DLD1 (cell line): ENCODE data around the gene ZBTB7C.
"Not testable (repeated sequence)": the region's sequence is repeated elsewhere in the genome, so short reads cannot be mapped to it uniquely, and the experiment has no call there.

ENCODE experiments used
- in situ Hi-C: cut with HindIII; loops from 2 replicates; pipeline ENCODE4 v1.10.0; 2017; ENCODE audit warnings: low sequenced_read_pairs

Gene ZBTB7C

DNA sequence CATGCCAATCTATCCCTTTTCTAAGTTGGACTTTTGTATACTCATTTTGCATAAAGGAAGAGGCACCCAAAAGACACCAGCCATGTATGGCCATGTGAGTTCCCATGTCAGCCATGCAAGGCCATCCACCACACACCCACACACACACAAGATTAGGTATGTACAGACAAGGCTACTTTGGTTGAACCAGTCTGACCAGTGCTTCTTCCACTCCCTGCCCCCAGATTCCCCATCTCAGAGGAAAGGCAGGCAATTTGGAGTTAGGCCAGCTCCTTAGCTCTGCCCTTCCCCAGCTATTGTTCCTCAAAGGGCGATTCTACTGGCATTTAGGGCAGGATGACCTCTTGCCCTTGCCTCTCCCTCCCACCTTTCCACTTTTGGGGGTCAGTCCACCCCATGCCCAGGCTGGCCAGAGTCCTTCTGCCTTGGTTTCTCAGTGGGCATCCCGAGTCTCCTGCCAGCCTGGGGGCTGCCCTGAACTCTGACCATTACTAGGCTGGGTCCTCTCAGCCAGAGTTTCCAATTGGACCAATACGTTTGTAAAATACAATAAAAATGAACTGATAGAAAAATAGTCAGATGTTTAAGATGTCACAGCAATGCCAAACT, 101.1 kb downstream of the ZBTB7C start:
- in situ Hi-C loops, result no loop called here

DNA sequence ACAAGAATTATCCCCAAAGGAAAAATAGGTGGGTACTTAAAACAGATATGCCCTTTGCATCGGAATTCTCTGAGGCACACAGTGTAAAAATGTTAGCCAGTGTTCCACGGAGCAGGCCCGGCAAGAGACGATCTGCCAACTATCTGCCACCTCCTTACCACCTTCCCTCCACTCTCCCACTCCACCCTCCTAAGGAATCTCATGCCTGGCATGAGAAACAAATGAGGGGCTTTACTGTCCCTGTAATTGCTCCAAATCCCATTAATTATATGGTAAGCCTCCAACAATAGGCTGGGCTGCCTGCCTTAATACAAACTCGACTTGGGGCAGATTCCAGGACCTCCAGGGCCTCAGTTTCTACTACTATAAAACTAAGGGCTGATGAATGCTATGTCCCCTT, 102.3 kb downstream of the ZBTB7C start:
- in situ Hi-C loops, result no loop called here

DNA sequence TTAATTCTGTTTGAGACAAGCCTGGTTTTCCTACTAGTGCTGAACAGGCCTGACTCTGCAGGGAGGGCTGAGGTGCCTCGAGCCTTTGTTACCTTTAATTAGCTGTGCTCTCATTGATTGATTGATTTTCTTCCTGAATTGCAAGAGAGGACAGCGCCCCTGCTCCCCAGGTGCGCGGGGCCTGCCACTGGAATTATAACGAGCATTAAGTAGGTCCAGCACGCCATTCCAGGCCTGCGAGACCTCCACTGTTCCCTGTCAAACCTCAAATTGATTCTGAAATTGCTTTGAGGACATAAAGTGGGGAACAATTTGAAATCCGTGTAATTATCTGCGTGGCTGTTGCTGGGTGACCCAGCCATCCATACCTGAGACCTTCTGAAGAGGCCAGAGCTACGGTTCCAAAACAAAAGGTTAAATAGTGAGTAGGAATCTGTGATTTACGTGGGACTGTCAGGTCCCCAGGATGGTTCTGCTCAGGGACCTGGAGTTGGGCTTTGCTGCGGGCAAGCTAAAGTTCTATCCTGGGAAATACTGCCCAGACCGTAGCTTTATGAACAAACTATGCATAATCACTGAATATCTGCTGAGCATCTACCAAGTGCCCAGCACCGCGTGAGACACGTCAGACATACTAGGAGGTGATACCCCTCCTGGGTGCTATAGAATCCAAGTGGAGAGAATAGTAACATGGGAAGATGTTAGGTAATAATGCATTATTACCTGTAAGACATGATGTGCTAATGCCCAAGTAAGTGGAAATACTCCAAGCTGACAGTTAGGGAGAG, 104.1 kb downstream of the ZBTB7C start:
- in situ Hi-C loops, result no loop called here

DNA sequence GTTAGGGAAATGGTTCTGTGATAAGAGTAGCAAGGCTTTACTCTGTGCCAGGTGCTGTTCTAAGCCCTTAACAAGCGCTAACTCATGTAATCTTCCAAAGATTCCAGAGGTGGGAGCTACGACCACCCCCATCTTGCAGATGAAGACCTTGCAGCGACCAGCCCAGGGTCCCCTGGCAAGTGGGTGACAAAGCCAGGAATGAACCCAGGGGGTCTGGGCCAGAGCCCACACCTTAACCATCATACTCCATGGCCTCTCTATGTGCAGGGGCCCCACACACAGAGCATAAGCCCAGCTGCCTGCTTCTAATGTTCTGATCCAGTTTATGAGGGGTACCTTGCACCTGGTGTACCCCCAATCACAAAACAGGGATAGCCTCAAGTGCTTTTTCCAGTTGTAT, 105.3 kb downstream of the ZBTB7C start:
- in situ Hi-C loops, result no loop called here

DNA sequence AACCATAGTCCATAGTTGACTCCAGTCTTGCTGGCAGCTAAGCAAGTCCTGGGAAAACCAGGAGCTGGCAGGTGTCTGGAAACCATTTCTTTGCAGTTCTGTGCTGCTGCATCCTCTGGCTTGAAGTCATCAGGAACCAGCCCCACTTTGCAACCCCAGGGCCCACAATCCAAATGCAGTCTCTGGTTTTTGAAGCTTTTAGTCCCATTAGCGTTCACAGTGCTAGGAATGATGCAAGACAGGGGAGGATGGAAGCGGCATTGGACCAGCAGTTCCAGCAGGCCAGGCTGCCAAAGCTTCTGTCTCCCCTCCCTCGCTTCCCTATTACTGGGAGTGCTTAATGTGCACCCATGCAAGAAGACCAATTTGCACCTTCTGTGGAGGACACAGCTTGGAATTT, 106.4 kb downstream of the ZBTB7C start:
- in situ Hi-C loops, result no loop called here

DNA sequence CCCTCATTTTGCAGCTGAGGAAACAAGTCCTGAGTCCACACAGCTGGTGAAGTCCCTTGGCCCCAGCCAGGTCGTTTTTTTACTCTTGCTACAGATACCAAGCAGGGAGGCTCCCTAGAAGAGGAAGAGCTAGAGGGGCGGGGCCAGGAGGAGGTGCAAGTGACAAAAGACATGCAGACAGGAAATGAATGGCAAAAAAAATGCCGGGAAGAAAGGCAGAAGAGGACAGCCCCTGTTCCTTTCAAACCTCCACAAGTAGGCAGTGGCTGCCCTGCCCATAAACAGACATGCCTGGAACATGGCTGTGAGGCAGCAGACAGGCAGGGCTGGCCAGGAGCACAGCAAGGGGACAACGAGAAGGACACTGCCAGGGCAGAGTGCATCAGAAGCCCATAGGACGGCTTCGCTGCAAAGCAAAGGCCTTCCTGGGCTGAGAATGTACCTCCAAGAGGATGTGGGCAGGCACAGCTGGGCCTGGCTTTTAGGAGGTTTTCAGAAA, 108.7 kb downstream of the ZBTB7C start:
- in situ Hi-C loops, result no loop called here

DNA sequence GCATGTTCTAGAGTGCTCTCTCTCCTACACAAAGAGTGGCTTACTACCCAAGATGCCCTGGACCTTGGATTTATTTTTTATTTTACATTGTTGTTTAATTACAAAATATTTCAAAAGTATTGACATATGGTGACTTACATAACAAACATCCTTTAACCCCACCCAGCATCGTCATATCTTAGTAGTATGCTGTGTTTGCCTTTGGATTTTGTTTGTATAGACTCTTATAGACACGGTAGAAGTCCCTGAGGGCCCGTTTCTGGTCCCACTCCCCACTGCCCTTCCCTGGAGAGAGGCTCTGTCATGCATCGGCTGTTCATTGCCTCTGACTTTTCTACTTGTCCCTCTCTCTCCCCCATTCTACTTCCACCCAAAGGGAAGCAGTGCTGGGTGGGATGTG, 112.0 kb downstream of the ZBTB7C start:
- in situ Hi-C loops, result no loop called here

DNA sequence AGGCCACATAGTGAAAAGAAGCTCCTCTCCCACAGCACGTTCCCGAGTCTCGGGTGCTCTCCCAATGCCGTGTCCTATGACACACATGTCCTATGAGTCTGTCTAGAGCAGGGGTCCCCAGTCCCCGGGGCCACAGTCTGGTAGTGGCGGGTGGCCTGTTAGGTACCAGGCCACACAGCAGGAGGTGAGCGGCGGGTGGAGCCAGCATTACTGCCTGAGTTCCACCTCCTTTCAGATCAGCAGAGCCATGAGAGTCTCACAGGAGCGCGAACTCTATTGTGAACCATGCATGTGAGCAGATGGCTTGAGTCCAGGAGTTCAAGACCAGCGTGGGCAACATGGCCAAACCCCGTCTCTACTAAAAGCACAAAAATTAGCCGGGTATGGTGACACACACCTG, 112.6 kb downstream of the ZBTB7C start:
- in situ Hi-C loops, result no loop called here

DNA sequence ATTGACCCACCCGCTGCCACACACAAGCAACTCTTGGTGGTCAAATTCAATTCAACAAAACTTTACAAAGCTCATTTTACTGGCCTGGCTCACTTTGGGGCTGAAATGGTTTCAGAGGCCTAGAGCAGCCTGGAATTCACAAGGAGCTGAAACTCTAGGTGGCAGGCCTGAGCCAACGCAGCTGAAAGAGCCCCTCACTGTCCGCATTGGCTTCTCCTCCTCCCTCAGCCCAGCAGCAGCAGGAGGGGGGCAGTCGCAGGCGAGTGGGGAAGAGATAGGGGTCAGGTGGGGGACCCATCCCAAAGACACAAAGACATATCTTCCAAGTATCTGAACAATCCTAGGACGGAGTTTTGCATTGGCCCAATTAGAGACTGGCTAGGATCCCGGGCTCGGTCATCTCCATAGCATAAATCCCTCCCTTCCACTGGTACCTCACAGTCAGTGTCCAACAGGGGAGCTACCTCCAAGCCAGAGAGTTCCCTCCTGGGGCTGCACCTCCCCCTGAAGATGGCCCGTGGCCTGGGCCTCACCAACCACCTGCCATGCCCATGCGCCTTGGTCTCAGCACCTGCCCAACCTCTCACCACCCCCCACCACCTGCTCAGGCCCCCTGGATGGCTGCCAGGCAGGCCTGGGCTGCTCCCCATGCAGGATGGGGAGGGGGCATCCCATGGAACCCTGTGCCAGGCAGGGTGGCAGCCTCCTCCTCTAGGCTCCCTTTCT, 113.4 kb downstream of the ZBTB7C start:
- in situ Hi-C loops, result no loop called here

DNA sequence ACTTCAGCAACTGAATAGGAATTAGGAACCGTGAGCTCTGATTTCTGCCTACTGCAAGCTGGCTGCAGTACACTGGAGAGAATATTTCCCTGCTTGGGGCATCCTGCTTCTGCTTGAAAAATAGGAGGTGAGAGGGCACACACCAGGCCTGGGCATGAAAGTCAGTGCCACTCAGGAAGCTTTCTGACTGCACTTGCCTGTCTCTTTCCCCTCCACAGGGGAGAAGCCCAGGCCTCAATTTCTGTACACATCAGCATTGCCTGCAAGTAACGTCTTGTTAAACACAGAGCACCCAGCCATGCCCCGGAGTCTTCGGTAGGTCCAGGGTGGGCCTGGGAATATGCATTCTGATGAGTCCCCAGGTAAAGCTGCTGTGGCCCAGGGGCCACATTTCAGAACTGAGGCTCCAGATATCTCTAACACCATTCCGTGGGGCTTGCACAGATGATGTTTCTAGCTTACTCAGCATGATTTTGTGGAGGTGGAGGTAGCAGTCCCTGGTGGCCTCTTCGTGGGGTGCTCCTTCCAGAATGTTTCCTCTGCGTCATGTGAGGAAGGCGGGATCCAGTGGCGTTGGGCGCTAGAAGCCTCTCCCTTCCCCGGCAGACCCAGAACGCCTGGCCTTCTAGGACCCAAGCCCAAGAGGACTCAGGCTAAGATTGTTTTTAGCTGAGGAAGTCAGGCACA, 114.1 kb downstream of the ZBTB7C start:
- in situ Hi-C loops, result no loop called here

DNA sequence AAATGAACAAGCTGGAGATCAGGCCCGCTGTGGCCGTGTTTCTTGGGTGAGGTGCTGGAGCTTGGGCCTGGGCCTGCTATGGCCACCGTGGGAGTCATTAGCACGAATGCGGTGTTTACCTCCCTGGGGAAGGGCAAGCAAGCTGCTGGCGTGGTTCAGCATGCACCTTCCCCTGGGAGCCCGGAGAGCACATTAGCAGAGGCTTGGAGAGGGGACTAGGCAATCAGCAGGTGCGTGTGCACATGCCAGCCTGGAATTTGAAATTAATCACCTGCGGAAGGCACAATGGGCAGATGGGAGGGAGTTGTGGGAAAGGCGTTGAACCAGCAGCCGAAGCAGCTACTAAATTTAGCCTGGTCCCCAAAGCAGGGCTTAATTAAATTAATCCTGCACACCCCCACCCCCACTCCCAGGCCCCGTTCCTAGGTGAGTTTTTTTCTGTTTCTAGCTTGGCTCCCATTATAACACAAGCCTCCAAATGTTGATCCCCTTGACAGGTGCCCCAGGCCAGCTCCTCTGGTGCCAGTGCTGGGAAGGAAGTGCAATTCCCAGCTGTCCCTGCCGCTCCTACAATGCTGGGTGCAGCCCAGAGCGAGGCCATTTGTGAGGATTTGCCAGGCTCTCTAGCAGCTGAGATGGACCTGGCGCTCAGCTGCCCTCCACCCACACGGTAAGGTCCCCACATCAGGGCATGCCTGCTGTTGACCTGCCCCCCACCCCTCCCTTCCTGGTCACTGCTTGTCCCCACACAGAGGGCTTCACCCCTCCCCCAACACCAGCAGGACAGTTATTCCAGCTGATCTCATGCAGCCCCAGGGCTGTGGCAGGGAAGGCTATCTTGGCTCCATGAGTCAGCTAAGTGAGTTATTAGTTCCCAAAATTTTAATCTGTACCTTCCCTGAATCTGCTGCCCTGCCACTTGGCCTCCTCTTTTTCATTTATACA, 115.0 kb downstream of the ZBTB7C start:
- in situ Hi-C loops, result no loop called here

DNA sequence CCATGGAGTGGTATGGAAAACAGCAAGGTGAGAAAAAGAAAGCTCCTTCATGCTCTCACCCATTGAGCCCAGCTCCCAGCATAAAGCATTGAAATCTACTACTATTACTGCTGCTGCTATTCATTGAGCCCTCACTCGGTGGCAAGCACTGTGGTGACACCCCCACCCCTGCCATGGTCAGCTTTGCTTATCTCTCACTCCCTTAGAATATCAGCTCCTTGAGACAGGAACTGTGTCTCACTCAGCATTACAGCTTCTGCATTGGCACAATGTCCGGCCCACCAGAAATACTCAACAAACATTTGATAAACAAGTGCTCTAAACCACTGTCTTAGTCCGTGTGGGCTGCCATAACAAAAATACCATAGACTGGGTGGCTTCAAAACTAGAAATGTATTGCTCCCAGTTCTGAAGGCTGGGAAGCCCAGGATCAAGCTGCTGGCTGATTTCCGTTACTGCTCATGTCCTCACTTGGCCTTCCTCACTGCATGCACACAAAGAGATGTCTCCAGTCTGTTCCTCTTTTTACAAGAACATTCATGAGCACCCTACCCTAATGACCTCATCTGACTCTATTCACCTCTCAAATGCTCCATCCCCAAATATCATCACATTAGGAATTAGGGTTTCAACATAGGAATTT, 116.3 kb downstream of the ZBTB7C start:
- in situ Hi-C loops, result no loop called here

DNA sequence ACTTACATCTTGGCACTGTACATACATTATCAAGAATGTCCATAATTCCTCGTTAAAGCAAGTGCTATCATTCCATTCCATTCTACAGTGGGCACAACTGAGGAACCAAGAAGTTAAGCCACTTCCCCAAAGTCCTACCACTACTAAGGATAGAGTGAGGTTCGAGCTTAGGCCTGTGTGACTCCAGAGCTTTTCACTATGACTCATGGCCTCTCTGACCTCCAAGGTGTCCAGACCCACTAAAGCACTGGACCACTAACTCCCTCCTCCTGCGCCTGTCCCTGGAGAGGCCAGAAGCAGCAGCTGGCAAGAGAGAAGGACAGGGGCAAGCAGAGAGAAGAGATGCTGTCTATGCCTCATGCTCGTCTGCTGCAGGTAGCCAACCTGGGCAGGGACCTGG, 117.0 kb downstream of the ZBTB7C start:
- in situ Hi-C loops, result no loop called here

DNA sequence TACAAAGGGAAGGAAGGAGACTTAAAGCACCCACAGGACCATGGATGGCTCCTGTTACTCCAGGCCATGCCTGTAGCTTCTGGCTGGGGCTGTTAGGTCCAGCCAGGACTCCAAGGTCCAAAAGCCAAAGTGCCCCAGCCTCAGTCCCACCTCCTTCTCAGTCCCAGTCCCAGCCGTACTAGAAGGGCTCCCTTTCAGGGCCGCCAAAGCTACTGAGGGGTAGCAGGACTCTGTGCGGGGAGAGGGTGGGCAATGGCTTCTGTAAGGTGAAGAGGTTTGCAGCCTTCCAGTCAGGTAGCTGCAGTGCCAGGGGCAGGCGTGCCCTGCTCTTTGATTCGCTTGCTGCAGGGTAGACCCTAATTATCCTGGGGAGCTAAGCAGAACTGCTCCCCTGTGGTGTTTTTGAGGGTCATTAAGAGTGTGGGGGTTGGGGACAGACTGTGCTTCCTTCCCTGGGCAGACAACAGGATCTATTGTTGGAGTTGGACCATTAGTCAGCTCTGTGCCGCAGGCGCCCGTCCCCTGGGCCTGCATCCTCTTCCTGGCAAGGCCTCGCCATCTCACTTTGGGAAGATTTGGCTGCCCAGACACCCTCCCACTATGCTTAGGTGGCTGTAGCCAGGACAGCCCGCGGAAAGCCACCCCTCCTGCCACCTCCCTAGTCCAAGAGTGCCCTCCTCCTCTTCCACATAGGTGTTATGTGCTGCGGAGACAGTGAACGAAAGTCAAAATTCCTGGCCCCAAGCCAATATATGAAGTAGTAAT, 118.8 kb downstream of the ZBTB7C start:
- in situ Hi-C loops, result no loop called here

DNA sequence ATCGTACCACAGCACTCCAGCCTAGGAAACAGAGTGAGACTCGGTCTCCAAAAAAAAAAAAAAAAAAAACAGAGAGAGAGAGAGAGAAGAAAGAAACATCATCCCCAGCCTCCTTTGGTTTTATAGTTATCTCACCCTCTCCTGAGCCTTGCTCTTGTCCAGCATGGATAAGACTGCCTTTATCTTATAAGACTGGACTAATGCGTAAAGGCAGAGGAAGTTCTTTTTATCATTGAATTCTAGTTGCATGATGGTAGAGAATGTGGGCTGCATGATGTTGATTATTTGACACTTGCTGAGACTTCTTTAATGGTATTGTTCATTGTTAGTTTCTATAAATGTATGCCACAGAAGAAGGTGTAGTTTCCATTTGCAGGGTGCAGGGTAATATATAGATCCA, 124.4 kb downstream of the ZBTB7C start:
- in situ Hi-C loops, result no loop called here

DNA sequence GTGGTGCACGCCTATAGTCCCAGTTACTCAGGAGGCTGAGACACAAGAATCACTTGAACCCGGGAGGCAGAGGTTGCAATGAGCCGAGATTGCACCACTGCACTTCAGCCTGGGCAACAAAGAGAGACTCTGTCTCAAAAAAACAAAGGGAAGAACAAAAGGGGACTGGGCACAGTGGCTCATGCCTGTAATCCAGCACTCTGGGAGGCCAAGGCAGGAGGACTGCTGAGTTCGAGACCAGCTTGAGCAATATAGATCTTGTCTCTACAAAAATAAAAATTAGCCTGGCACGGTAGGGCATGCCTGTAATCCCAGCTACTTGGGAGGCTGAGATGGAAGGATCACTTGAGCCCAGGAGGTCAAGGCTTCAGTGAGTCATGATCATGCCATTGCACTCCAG, 125.2 kb downstream of the ZBTB7C start:
- in situ Hi-C loops, result not testable (repeated sequence)

DNA sequence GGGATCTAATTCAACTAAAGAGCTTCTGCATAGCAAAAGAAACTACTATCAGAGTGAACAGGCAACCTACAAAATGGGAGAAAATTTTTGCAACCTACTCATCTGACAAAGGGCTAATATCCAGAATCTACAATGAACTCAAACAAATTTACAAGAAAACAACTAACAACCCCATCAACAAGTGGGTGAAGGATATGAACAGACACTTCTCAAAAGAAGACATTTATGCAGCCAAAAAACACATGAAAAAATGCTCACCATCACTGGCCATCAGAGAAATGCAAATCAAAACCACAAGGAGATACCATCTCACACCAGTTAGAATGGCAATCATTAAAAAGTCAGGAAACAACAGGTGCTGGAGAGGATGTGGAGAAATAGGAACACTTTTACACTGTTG, 127.7 kb downstream of the ZBTB7C start:
- in situ Hi-C loops, result not testable (repeated sequence)

DNA sequence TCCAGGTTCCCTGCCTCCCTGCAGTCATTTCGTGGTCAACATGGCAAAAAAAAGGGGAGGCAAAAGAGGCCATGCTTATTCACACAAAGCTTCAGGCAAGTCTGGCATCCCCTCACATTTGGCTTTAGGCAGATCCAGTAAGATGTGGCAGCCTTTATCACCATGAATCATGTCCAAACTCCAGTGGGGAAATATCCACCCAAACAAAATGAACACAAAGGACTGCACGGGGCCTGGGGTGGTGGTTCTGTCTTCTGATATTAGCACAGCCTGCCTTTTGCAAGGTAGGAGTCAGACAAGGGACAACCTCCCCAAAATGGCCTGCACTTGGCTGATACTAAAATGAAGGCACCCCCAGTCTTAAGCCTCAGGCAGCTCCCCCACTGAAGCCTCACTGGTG, 129.9 kb downstream of the ZBTB7C start:
- in situ Hi-C loops, result no loop called here

DNA sequence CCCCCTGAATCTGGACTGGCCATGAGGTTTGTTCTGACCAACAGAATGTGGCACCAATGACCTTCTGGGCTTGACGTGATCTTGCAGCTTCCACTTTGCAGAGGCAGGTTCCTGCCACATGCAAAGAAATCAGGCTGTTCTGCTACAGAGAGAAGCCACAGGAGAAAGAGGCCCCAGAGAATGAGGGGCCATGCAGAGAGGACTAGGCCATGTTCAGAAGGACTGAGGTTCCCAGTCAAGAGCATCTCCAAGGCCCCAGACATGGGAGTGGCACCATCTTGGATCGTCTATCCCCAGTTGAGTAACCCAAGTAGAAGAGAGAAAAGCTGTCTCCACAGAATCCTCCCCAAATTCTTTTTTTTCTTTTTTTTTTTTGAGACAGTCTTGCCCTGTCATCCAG, 131.1 kb downstream of the ZBTB7C start:
- in situ Hi-C loops, result no loop called here
